Measurements from ENCODE around the gene CCDC152.

DNA sequence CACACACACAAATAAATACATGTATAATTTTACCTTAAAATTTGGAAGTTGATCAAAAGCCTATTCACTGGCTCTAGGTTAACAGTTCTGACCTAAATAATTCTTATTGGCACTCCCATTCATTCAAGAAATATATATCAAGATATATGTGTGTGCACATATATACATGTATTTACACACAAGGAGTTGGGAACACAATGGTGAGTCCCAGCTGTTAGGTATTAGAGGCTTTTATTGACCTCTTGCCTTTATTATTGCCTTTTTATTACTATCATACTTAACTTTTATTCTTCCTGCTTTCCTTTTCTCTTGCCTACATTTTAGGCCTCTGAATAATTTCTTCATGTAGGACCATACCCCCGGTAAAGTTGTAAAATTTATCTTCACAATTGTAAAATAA lies 25.0 kb downstream of the CCDC152 start:
- TF ChIP-seq POLR2A (IDR thresholded peaks at IDR 0.05), result no peak
- TF ChIP-seq, protein P1, sequence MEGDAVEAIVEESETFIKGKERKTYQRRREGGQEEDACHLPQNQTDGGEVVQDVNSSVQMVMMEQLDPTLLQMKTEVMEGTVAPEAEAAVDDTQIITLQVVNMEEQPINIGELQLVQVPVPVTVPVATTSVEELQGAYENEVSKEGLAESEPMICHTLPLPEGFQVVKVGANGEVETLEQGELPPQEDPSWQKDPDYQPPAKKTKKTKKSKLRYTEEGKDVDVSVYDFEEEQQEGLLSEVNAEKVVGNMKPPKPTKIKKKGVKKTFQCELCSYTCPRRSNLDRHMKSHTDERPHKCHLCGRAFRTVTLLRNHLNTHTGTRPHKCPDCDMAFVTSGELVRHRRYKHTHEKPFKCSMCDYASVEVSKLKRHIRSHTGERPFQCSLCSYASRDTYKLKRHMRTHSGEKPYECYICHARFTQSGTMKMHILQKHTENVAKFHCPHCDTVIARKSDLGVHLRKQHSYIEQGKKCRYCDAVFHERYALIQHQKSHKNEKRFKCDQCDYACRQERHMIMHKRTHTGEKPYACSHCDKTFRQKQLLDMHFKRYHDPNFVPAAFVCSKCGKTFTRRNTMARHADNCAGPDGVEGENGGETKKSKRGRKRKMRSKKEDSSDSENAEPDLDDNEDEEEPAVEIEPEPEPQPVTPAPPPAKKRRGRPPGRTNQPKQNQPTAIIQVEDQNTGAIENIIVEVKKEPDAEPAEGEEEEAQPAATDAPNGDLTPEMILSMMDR (IDR thresholded peaks at IDR 0.05), result no peak
